Measurements from ENCODE around the gene SASS6. TPM values are rescaled to one million over a fixed set of nuclear protein-coding genes. Genes with fewer than 3 reads are reported as not detected.

The SASS6 gene
- polyA plus RNA-seq, 1 donor from 2014 or later = 6.4 TPM

- Histone ChIP-seq H3K79me2 (replicated peaks; ENCODE audit: insufficient read depth, low read length) (no peaks in the 10 kb centered on the region), H3K9me2 (ENCODE audit: insufficient read depth, low read length) (no peaks in the 10 kb centered on the region), H3K36me3 (ENCODE audit: insufficient read depth, low read length) (no peaks in the 10 kb centered on the region), H3F3A (ENCODE audit: insufficient read depth, low read length, poor library complexity, severe bottlenecking) (no peaks in the 10 kb centered on the region), H3K27me3 (ENCODE audit: insufficient read depth, low read depth, low read length) (no peaks in the 10 kb centered on the region), H2AFZ (ENCODE audit: low read depth, low read length) (no peak overlapping the region), H3K4me2 (ENCODE audit: low read length) (no peak overlapping the region), H3K9me3 (ENCODE audit: low read length) (no peaks in the 10 kb centered on the region), H4K20me1 (ENCODE audit: insufficient read depth) (no peaks in the 10 kb centered on the region), H3K9ac (ENCODE audit: low read length) (no peak overlapping the region), H3K4me3 (ENCODE audit: low read length) (no peak overlapping the region), H3K27ac (ENCODE audit: low read length) (no peak overlapping the region)
- no peak for TF ChIP-seq CTCF (IDR thresholded peaks at IDR 0.05; ENCODE audit: poor library complexity, severe bottlenecking)
These were observed 57.0 kb downstream of the SASS6 start for GRCh38 chr1:100075773-100076172.

GRCh38 chr1:100074604-100075395 lies 57.9 kb downstream of the SASS6 start:
- H3F3A ChIP-seq (ENCODE audit: insufficient read depth, low read length, poor library complexity, severe bottlenecking) = no peaks in the 10 kb centered on the region
- TF ChIP-seq EZH2 (IDR thresholded peaks at IDR 0.05; ENCODE audit: borderline replicate concordance, insufficient read depth, low read length, poor library complexity, severe bottlenecking) (no peak), POLR2AphosphoS5 (IDR thresholded peaks at IDR 0.05) (no peak), TAF1 (IDR thresholded peaks at IDR 0.05; ENCODE audit: low read depth) (no peak), REST (IDR thresholded peaks at IDR 0.05; ENCODE audit: borderline replicate concordance) (no peak), RAD21 (conservative IDR thresholded peaks at IDR 0.05) (no peak), EP300 (conservative IDR thresholded peaks at IDR 0.05; ENCODE audit: poor library complexity, severe bottlenecking) (no peak), CTCF (IDR thresholded peaks at IDR 0.05; ENCODE audit: poor library complexity, severe bottlenecking) (no peak), MXI1 (conservative IDR thresholded peaks at IDR 0.05; ENCODE audit: poor library complexity, severe bottlenecking) (no peak), SMC3 (conservative IDR thresholded peaks at IDR 0.05; ENCODE audit: poor library complexity) (no peak)
- H3K27me3 ChIP-seq (ENCODE audit: insufficient read depth, low read depth, low read length) = no peaks in the 10 kb centered on the region
- no peaks in the 10 kb centered on the region for H3K9me3 ChIP-seq (ENCODE audit: low read length)
- H3K4me3 ChIP-seq (ENCODE audit: low read length) = no peak overlapping the region
- H3K4me2 ChIP-seq (ENCODE audit: low read length) = no peak overlapping the region
- no peak overlapping the region for H3K27ac ChIP-seq (ENCODE audit: low read length)
- no peaks in the 10 kb centered on the region for H3K79me2 ChIP-seq (replicated peaks; ENCODE audit: insufficient read depth, low read length)
- peaks cover 4% of the 10 kb centered on the region for H3K36me3 ChIP-seq (ENCODE audit: insufficient read depth, low read length)
- H3K9ac ChIP-seq (ENCODE audit: low read length) = no peak overlapping the region
- no peak overlapping the region for H2AFZ ChIP-seq (ENCODE audit: low read depth, low read length)
- no peaks in the 10 kb centered on the region for H4K20me1 ChIP-seq (ENCODE audit: insufficient read depth)
- no peaks in the 10 kb centered on the region for H3K9me2 ChIP-seq (ENCODE audit: insufficient read depth, low read length)

Measured in neural cell (in vitro differentiated cells).